HT1080 (cell line): ENCODE results near the gene PBX3. TPM values are rescaled to one million over a fixed set of nuclear protein-coding genes. Genes with fewer than 3 reads are reported as not detected.

Source experiments
- total RNA-seq: library from RNA; depleted of rRNA; stranded (reverse); fragments of >200 nt; shearing (Covaris generic); gene quantifications from 2 replicates; pipeline ENCODE4 v1.2.3, GENCODE V29; 2014; rRNA removed

Gene PBX3
- total RNA-seq, 1 experiment from 2014 or later, result 75.8 TPM

Other genes with a start within 250 kb of the PBX3 start
- 194 and 203 TPM in 2 replicates for gene MAPKAP1, start 40.2 kb upstream of the PBX3 start, total RNA-seq